Activated naive CD4-positive, alpha-beta T cell treated with anti-CD3 and anti-CD28 coated beads, Interleukin-2, amount 10 ng/mL, durations not matched to agents 7 days and 5 days (primary cell): ENCODE measurements around the gene COQ10A.

ENCODE experiments used
- CTCF ChIA-PET: fragments of 350-600 bp; sonication (Branson Sonifier 250); formaldehyde crosslinking; loops from one replicate; lab custom pipeline; 2021; ENCODE audit warnings: antibody characterized with exemption; lab: Charles Lee
- DNase-seq: peaks from one replicate; pipeline ENCODE4 v3.0.0-alpha.2; 2020
- H3K27ac Mint-ChIP-seq: one replicate; pipeline ENCODE4 v1.8.0; 2021; ENCODE audit warnings: mild to moderate bottlenecking, moderate library complexity, mixed read lengths
- H3K27me3 Mint-ChIP-seq: one replicate; pipeline ENCODE4 v1.8.0; 2021; ENCODE audit warnings: mild to moderate bottlenecking, mixed read lengths
- H3K36me3 Mint-ChIP-seq: one replicate; pipeline ENCODE4 v1.8.0; 2021; ENCODE audit warnings: mixed read lengths
- H3K4me1 Mint-ChIP-seq: one replicate; pipeline ENCODE4 v1.8.0; 2021; ENCODE audit warnings: mixed read lengths
- H3K4me3 Mint-ChIP-seq: one replicate; pipeline ENCODE4 v1.8.0; 2021; ENCODE audit warnings: mild to moderate bottlenecking, moderate library complexity, mixed read lengths
- H3K9me3 Mint-ChIP-seq: one replicate; pipeline ENCODE4 v1.8.0; 2021; ENCODE audit warnings: mixed read lengths

Gene COQ10A

GRCh38 chr12:56231184-56231582 is 35.6 kb upstream of the COQ10A start:
- peaks cover 2% of the 10 kb centered on the region for H3K4me1 Mint-ChIP-seq
- no peak overlapping the region for H3K4me3 Mint-ChIP-seq
- H3K27me3 Mint-ChIP-seq, result no peaks in the 10 kb centered on the region
- H3K27ac Mint-ChIP-seq, result no peak overlapping the region
- H3K9me3 Mint-ChIP-seq, result no peaks in the 10 kb centered on the region
- DNase-seq, result no peak
- H3K36me3 Mint-ChIP-seq, result peaks cover 4% of the 10 kb centered on the region
- CTCF ChIA-PET, result interaction anchor here (0.7 kb wide), 2 partner anchors 15 to 45 kb away, joined by 3 read pairs; no protein-coding TSS in a partner anchor

GRCh38 chr12:56234746-56235436 is 31.9 kb upstream of the COQ10A start:
- Mint-ChIP-seq H3K27ac (no peak overlapping the region), H3K36me3 (no peaks in the 10 kb centered on the region), H3K4me3 (no peak overlapping the region), H3K27me3 (no peaks in the 10 kb centered on the region), H3K9me3 (no peaks in the 10 kb centered on the region), H3K4me1 (no peaks in the 10 kb centered on the region)
- CTCF ChIA-PET, result interaction anchor here (0.8 to 1.2 kb wide), 2 partner anchors 28 to 42 kb away, joined by 3 to 4 read pairs; no protein-coding TSS in a partner anchor
- no peak for DNase-seq

GRCh38 chr12:56236091-56236490 is 30.7 kb upstream of the COQ10A start:
- no peaks in the 10 kb centered on the region for H3K9me3 Mint-ChIP-seq
- H3K36me3 Mint-ChIP-seq, result no peaks in the 10 kb centered on the region
- H3K4me1 Mint-ChIP-seq, result no peaks in the 10 kb centered on the region
- no peak overlapping the region for H3K27ac Mint-ChIP-seq
- no peaks in the 10 kb centered on the region for H3K27me3 Mint-ChIP-seq
- CTCF ChIA-PET, result interaction anchor here (0.8 to 1.0 kb wide), 3 partner anchors 30 to 116 kb away, joined by 3 read pairs; no protein-coding TSS in a partner anchor
- no peak overlapping the region for H3K4me3 Mint-ChIP-seq
- DNase-seq, result no peak

GRCh38 chr12:56236985-56237384 is 29.8 kb upstream of the COQ10A start:
- no peaks in the 10 kb centered on the region for H3K9me3 Mint-ChIP-seq
- CTCF ChIA-PET, result interaction anchor here (1.0 kb wide), 2 partner anchors 21 to 117 kb away, joined by 3 to 4 read pairs; partner anchors contain the start of gene ANKRD52
- no peaks in the 10 kb centered on the region for H3K27me3 Mint-ChIP-seq
- no peak for DNase-seq
- peaks cover 6% of the 10 kb centered on the region for H3K36me3 Mint-ChIP-seq
- H3K4me1 Mint-ChIP-seq, result no peaks in the 10 kb centered on the region
- H3K4me3 Mint-ChIP-seq, result no peak overlapping the region
- no peak overlapping the region for H3K27ac Mint-ChIP-seq

- Mint-ChIP-seq H3K4me3 (no peak overlapping the region), H3K4me1 (no peaks in the 10 kb centered on the region), H3K9me3 (no peaks in the 10 kb centered on the region), H3K27ac (no peak overlapping the region), H3K27me3 (no peaks in the 10 kb centered on the region), H3K36me3 (peaks cover 11% of the 10 kb centered on the region)
- CTCF ChIA-PET, result interaction anchor here (1.0 kb wide), 1 partner anchor 21 kb away, joined by 4 read pairs; the partner anchor contains the start of gene ANKRD52
- DNase-seq, result no peak
Measured at GRCh38 chr12:56237552-56237951, 29.2 kb upstream of the COQ10A start.

GRCh38 chr12:56241424-56242303 is 25.1 kb upstream of the COQ10A start:
- no peaks in the 10 kb centered on the region for H3K27me3 Mint-ChIP-seq
- H3K4me1 Mint-ChIP-seq, result no peaks in the 10 kb centered on the region
- H3K9me3 Mint-ChIP-seq, result no peaks in the 10 kb centered on the region
- DNase-seq, result no peak
- CTCF ChIA-PET, result no interaction called here
- no peak overlapping the region for H3K27ac Mint-ChIP-seq
- no peak overlapping the region for H3K4me3 Mint-ChIP-seq
- peaks cover 33% of the 10 kb centered on the region for H3K36me3 Mint-ChIP-seq

GRCh38 chr12:56242986-56243385 is 23.8 kb upstream of the COQ10A start:
- Mint-ChIP-seq H3K27ac (no peak overlapping the region), H3K27me3 (no peaks in the 10 kb centered on the region), H3K36me3 (peaks cover 42% of the 10 kb centered on the region), H3K9me3 (no peaks in the 10 kb centered on the region), H3K4me3 (no peak overlapping the region), H3K4me1 (no peaks in the 10 kb centered on the region)
- no peak for DNase-seq
- CTCF ChIA-PET, result no interaction called here

GRCh38 chr12:56243731-56244181 is 23.0 kb upstream of the COQ10A start:
- CTCF ChIA-PET, result no interaction called here
- no peak for DNase-seq

GRCh38 chr12:56244494-56244893 is 22.2 kb upstream of the COQ10A start:
- no peaks in the 10 kb centered on the region for H3K4me1 Mint-ChIP-seq
- H3K27ac Mint-ChIP-seq, result no peak overlapping the region
- H3K4me3 Mint-ChIP-seq, result no peak overlapping the region
- DNase-seq, result no peak
- H3K27me3 Mint-ChIP-seq, result no peaks in the 10 kb centered on the region
- H3K36me3 Mint-ChIP-seq, result peaks cover 46% of the 10 kb centered on the region
- CTCF ChIA-PET, result interaction anchor here (0.5 kb wide), 1 partner anchor 42 kb away, joined by 3 read pairs; no protein-coding TSS in a partner anchor
- no peaks in the 10 kb centered on the region for H3K9me3 Mint-ChIP-seq

More at GRCh38 chr12:56243731-56244181, 23.0 kb upstream of the COQ10A start:
- Mint-ChIP-seq H3K4me1 (no peaks in the 10 kb centered on the region), H3K9me3 (no peaks in the 10 kb centered on the region), H3K27me3 (no peaks in the 10 kb centered on the region), H3K36me3 (peaks cover 43% of the 10 kb centered on the region), H3K4me3 (no peak overlapping the region), H3K27ac (no peak overlapping the region)

- H3K4me3 Mint-ChIP-seq, result no peak overlapping the region
- H3K27me3 Mint-ChIP-seq, result no peaks in the 10 kb centered on the region
- no peak for DNase-seq
- CTCF ChIA-PET, result interaction anchor here (1.4 kb wide), 1 partner anchor 9 kb away, joined by 3 read pairs; no protein-coding TSS in a partner anchor
- H3K9me3 Mint-ChIP-seq, result no peaks in the 10 kb centered on the region
- peaks cover 44% of the 10 kb centered on the region for H3K36me3 Mint-ChIP-seq
- no peaks in the 10 kb centered on the region for H3K4me1 Mint-ChIP-seq
- no peak overlapping the region for H3K27ac Mint-ChIP-seq
Measured at GRCh38 chr12:56247923-56248322, 18.8 kb upstream of the COQ10A start.

- Mint-ChIP-seq H3K27ac (peak overlapping the region; percentile 20), H3K36me3 (peaks cover 49% of the 10 kb centered on the region), H3K9me3 (no peaks in the 10 kb centered on the region), H3K4me1 (no peaks in the 10 kb centered on the region), H3K27me3 (no peaks in the 10 kb centered on the region), H3K4me3 (no peak overlapping the region)
- no peak for DNase-seq
- CTCF ChIA-PET, result interaction anchor here (1.4 kb wide), 1 partner anchor 8 kb away, joined by 3 read pairs; no protein-coding TSS in a partner anchor
Measured at GRCh38 chr12:56248711-56249110, 18.0 kb upstream of the COQ10A start.

- CTCF ChIA-PET, result interaction anchor here (1.6 kb wide), 1 partner anchor 30 kb away, joined by 5 read pairs; the partner anchor contains the start of gene RNF41
- Mint-ChIP-seq H3K27me3 (no peaks in the 10 kb centered on the region), H3K4me3 (no peak overlapping the region), H3K4me1 (peaks cover 12% of the 10 kb centered on the region), H3K36me3 (peaks cover 34% of the 10 kb centered on the region), H3K9me3 (no peaks in the 10 kb centered on the region), H3K27ac (no peak overlapping the region)
- DNase-seq, result no peak
Measured at GRCh38 chr12:56252649-56253048, 14.1 kb upstream of the COQ10A start.

- no peak for DNase-seq
- no peaks in the 10 kb centered on the region for H3K9me3 Mint-ChIP-seq
- CTCF ChIA-PET, result interaction anchor here (1.6 kb wide), 1 partner anchor 31 kb away, joined by 5 read pairs; the partner anchor contains the start of gene RNF41
Measured at GRCh38 chr12:56253091-56253490, 13.7 kb upstream of the COQ10A start.

GRCh38 chr12:56255671-56256070 is 11.1 kb upstream of the COQ10A start:
- Mint-ChIP-seq H3K9me3 (no peaks in the 10 kb centered on the region), H3K4me1 (peaks cover 19% of the 10 kb centered on the region), H3K27ac (no peak overlapping the region), H3K36me3 (peaks cover 28% of the 10 kb centered on the region), H3K27me3 (peaks cover 5% of the 10 kb centered on the region), H3K4me3 (no peak overlapping the region)
- DNase-seq, result no peak
- CTCF ChIA-PET, result interaction anchor here (1.1 to 4.0 kb wide), 3 partner anchors 11 to 66 kb away, joined by 3 to 33 read pairs (median 18); partner anchors contain the start of genes COQ10A and SMARCC2

More at GRCh38 chr12:56253091-56253490, 13.7 kb upstream of the COQ10A start:
- H3K27me3 Mint-ChIP-seq, result no peaks in the 10 kb centered on the region
- no peak overlapping the region for H3K4me3 Mint-ChIP-seq
- H3K4me1 Mint-ChIP-seq, result peaks cover 12% of the 10 kb centered on the region
- peaks cover 31% of the 10 kb centered on the region for H3K36me3 Mint-ChIP-seq
- H3K27ac Mint-ChIP-seq, result no peak overlapping the region
